Measurements from ENCODE around the gene MAN1A2. TPM values are rescaled to one million over a fixed set of nuclear protein-coding genes. Genes with fewer than 3 reads are reported as not detected.

MAN1A2 gene
- total and polyA plus RNA-seq, 9 of the 15 experiments (the other 6 are each of a cell fraction or from before 2014, with no cell fraction given): 4.2 to 38.4 (median 18.7) TPM

DNA sequence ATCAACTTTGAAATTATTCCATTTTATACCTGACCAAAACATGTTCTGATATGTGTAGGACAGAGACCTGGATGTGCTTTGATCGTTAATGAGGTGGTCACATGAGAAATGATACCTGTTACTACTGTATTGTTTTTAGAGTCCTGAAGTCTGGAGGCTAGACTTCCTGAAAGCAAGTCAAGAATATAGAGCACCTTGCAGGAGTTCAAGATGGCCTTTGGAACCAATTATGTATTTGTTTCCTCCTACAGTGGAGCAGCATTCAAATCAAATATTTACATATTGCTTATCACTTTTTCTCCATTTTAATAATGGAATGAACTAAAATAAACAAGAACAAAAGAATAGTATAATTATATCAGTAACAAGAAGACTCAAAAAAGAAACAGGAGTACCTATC is 155.9 kb downstream of the MAN1A2 start (continued):
- no peak for TF ChIP-seq HMG20B (CRISPR knock-in tag; IDR thresholded peaks at IDR 0.05)
- TF ChIP-seq SAP30 (IDR thresholded peaks at IDR 0.05; ENCODE audit: borderline replicate concordance, insufficient read depth, low read depth, low read length, poor library complexity, severe bottlenecking): no peak
- TF ChIP-seq ZNF143 (CRISPR knock-in tag; IDR thresholded peaks at IDR 0.05): no peak

DNA sequence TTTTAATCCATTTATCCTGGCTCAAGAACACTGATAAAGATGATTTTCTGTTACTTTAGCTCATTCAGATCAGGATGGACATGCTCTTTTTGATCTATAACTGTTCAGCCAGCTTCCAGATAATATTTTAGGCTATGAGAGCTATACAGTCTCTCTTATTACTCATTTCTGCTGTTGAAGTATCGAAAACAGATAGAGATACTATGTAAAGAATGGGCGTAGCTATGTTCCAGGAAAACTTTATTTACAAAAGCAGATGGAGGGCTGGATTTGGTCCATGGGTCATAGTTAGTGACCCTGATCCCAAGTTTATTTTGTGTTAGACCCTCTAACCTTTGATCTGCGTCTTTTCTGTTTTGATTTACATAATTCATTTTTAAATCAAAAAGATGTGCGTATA is 159.8 kb downstream of the MAN1A2 start:
- no peak for FAIRE-seq
- no peak overlapping the region for H3K27ac ChIP-seq (ENCODE audit: extremely low read depth, low read depth, low read length)
- no peak overlapping the region for H3K4me3 ChIP-seq
- H3K36me3 ChIP-seq (ENCODE audit: control insufficient read depth, insufficient read depth, low read length): no peaks in the 10 kb centered on the region
- ChIA-PET POLR2A (no interaction called here), CTCF (ENCODE audit: low intra/inter-chr PET ratio) (interaction anchor here (0.7 kb wide), 1 partner anchor 17 kb away, joined by 3 read pairs; no protein-coding TSS in a partner anchor)
- 68% methylated on average over 4 of the region's 4 CpGs for WGBS (ENCODE audit: insufficient coverage, low coverage, missing lambda C conversion rate)
- H3K9me3 ChIP-seq (replicated peaks; ENCODE audit: control insufficient read depth, insufficient read depth, low read depth, low read length): no peaks in the 10 kb centered on the region
- no peak overlapping the region for H2AFZ ChIP-seq (ENCODE audit: low read depth, low read length)
- no peaks in the 10 kb centered on the region for H4K20me1 ChIP-seq (replicated peaks; ENCODE audit: control insufficient read depth, insufficient read depth, low read length)
- H3K79me2 ChIP-seq (ENCODE audit: control insufficient read depth, insufficient read depth, low read length): no peaks in the 10 kb centered on the region
- no peaks in the 10 kb centered on the region for H3K4me1 ChIP-seq (replicated peaks in 1 of 2; ENCODE audit: control insufficient read depth in 2 of 2, insufficient read depth in 2 of 2, low read length in 2 of 2)
- in situ Hi-C loops (cut with MboI): loop anchor here (10.0 kb wide), 2 partner anchors 218 to 378 kb away; no protein-coding TSS in a partner anchor
- no peak for DNase-seq (ENCODE audit: extremely low read depth in 1 of 4, low spot score in 3 of 4)
- ATAC-seq: no peak
- BruUV-seq (replicated peaks): no TSS peak
- no peak overlapping the region for H3K9ac ChIP-seq (ENCODE audit: insufficient read depth in 1 of 2, low read depth in 2 of 2, low read length in 2 of 2)
- TF ChIP-seq ZNF121 (CRISPR knock-in tag; conservative IDR thresholded peaks at IDR 0.05): no peak
- TF ChIP-seq MCM3 (IDR thresholded peaks at IDR 0.05): no peak
- TF ChIP-seq, protein P1, sequence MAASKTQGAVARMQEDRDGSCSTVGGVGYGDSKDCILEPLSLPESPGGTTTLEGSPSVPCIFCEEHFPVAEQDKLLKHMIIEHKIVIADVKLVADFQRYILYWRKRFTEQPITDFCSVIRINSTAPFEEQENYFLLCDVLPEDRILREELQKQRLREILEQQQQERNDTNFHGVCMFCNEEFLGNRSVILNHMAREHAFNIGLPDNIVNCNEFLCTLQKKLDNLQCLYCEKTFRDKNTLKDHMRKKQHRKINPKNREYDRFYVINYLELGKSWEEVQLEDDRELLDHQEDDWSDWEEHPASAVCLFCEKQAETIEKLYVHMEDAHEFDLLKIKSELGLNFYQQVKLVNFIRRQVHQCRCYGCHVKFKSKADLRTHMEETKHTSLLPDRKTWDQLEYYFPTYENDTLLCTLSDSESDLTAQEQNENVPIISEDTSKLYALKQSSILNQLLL (CRISPR knock-in tag; IDR thresholded peaks at IDR 0.05; ENCODE audit: borderline replicate concordance): peak; percentile 23; the same call in 1 of the 2 replicates
- no peak for TF ChIP-seq NELFE (IDR thresholded peaks at IDR 0.05; ENCODE audit: insufficient read depth, insufficient read length)
- TF ChIP-seq, protein P2, sequence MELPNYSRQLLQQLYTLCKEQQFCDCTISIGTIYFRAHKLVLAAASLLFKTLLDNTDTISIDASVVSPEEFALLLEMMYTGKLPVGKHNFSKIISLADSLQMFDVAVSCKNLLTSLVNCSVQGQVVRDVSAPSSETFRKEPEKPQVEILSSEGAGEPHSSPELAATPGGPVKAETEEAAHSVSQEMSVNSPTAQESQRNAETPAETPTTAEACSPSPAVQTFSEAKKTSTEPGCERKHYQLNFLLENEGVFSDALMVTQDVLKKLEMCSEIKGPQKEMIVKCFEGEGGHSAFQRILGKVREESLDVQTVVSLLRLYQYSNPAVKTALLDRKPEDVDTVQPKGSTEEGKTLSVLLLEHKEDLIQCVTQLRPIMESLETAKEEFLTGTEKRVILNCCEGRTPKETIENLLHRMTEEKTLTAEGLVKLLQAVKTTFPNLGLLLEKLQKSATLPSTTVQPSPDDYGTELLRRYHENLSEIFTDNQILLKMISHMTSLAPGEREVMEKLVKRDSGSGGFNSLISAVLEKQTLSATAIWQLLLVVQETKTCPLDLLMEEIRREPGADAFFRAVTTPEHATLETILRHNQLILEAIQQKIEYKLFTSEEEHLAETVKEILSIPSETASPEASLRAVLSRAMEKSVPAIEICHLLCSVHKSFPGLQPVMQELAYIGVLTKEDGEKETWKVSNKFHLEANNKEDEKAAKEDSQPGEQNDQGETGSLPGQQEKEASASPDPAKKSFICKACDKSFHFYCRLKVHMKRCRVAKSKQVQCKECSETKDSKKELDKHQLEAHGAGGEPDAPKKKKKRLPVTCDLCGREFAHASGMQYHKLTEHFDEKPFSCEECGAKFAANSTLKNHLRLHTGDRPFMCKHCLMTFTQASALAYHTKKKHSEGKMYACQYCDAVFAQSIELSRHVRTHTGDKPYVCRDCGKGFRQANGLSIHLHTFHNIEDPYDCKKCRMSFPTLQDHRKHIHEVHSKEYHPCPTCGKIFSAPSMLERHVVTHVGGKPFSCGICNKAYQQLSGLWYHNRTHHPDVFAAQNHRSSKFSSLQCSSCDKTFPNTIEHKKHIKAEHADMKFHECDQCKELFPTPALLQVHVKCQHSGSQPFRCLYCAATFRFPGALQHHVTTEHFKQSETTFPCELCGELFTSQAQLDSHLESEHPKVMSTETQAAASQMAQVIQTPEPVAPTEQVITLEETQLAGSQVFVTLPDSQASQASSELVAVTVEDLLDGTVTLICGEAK (IDR thresholded peaks at IDR 0.05): peak; percentile 76
- TF ChIP-seq, protein P2 (CRISPR knock-in tag; IDR thresholded peaks at IDR 0.05): no peak
- no peaks in the 10 kb centered on the region for H3K27me3 ChIP-seq (ENCODE audit: control insufficient read depth in 2 of 2, insufficient read depth in 2 of 2, low read length in 2 of 2)
- no peak overlapping the region for H3K4me2 ChIP-seq (ENCODE audit: insufficient read depth, low read length)
- H3K9me1 ChIP-seq (ENCODE audit: control insufficient read depth, insufficient read depth, low read length): no peaks in the 10 kb centered on the region
- intact Hi-C loops (cut with micrococcal nuclease): no loop called here

Data from K562 (cell line).